HG03097 (cell line): ENCODE measurements around the gene OXTR.
"Not testable (repeated sequence)": the region's sequence is repeated elsewhere in the genome, so short reads cannot be mapped to it uniquely, and the experiment has no call there.

ENCODE experiments used
- ATAC-seq: cut with Tn5 transposase; IDR thresholded peaks from one replicate; pipeline ENCODE4 v1.9.1; 2021; ENCODE audit not compliant: unreplicated experiment, low FRiP score

OXTR gene

GRCh38 chr3:8743021-8743601 is 26.3 kb downstream of the OXTR start:
- no peak for ATAC-seq

DNA sequence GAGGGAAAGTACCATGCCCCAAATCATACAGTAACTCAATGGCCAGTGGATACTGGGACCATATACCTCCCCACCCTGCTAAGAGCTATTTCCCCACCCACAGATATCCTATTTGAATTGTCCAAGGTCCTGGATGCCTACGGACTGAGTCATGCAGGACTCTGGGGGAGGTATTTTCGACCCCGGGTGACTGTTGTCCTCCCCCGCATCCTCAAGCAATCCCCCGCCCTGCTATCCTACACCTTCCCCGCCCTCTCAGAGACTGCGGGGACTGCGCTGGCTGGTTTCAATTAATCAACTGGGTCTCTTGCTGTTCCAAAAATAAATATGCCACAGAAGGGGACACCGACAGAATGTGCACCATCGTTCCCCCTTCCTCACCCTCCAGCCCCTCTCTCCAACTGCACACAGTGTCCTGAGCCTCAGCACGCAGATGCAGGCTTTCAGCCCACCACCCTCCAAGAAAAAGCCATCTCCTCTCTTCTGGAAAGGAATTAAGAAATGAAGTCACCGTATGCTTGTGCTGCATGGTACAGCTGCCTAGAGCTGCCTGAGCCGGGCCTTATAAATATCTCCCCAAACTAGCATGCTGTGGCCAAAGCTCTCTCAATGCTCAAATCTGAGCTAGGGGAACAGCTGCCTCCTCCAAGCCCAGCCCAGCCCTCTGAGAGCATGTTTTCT is 27.7 kb downstream of the OXTR start:
- no peak for ATAC-seq

GRCh38 chr3:8739757-8740504 is 29.5 kb downstream of the OXTR start:
- ATAC-seq, result no peak

GRCh38 chr3:8738639-8739038 is 30.8 kb downstream of the OXTR start:
- no peak for ATAC-seq

GRCh38 chr3:8737823-8738222 is 31.6 kb downstream of the OXTR start:
- ATAC-seq, result no peak

GRCh38 chr3:8737301-8737700 is 32.1 kb downstream of the OXTR start:
- no peak for ATAC-seq

DNA sequence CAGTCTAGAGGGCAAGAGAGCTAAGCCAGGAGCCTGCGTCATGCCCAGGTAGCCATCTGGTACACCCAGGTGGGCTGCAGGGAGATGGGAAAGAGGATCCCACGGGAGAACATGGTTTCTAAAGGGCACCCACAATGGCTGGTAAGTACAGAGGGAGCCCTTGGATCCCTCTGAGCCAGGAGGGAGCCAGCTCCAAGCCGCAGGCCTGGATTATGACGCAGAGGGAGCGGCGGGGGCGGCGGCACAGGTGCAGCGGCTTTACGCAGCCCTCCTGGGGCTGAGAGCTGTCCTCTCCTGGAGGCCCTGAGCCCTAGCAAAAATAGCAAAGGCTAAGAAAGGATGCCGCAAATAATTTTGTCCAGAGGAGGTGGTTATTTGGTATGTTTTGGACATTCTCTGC is 33.0 kb downstream of the OXTR start:
- no peak for ATAC-seq

DNA sequence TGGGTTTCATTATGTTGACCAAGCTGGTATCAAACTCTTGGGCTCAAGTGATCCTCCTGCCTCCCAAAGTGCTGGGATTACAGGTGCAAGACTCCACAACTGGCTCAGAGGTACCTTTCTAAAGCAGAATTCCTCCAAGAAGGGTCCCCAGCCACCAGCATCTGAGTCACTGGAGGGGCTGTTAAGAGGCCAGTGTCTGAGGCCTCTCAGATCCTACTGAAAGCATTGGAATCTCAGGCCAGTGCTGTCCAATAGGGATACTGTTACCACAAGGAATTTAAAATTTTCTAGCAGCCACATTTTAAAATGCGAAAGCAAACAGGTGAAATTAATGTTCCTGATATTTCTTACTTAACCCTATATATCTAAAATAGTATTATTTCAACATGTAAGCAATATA is 34.5 kb downstream of the OXTR start:
- no peak for ATAC-seq

DNA sequence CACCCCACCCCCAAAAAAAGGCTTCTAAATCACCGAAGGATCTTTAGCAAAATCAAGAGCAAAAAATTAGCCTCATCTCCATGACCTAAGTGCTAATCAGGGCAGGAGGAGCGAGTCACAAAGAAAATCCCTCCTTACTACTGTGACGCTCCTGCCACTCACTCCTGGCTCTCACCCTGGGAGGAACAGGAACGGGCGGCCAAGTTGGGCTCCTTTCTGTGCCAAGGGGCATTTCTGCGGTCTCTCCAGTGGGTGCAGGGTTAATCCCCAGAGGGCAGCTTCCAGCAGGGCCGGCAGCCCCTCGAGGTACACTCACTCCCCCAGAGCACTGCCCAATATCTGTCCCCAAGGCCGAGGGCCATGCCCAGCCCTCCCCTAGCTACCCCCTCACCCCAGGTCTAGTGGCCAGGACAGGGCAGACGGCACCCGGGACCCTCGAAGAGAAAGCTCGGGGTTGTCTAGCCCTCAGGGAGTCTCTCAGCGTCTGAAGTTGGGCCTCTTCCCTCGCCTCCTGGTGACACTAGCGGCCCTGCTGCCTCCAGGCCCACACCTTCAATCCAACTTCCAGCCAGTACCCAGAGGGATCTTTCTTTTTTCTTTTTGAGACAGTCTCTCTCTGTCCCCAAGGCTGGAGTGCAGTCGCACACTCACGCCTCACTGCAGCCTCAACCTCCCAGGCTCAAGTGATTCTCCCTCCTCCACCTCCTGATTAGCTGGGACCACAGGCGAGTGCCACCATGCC is 35.1 kb downstream of the OXTR start:
- no peak for ATAC-seq

GRCh38 chr3:8733332-8734094 is 35.9 kb downstream of the OXTR start, which contains the start of gene CAV3:
CAV3 (plus strand) TSS chr3:8733802; CDS start chr3:8733877, 75 bp downstream.
- ATAC-seq, result no peak

GRCh38 chr3:8732413-8732812 is 37.0 kb downstream of the OXTR start:
- ATAC-seq, result no peak

DNA sequence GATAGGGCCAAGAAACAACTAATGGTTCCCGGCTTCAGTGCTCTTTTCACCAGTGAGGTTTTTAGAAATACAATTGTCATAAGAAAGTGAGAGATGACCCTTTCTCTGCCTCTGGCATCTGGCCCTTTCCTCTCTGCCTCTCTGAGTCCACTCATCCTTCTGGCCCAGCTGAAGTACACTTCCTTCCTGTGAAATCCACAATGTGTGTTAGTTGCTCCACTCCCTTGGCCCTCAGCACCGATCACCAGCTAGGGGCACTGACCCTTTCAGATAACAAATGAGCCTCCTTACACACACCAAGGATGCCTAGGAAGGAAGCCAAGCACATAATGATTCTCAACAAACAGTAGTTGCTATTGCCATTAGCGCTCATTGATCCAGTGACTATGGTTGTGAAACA is 38.8 kb downstream of the OXTR start:
- ATAC-seq, result no peak

DNA sequence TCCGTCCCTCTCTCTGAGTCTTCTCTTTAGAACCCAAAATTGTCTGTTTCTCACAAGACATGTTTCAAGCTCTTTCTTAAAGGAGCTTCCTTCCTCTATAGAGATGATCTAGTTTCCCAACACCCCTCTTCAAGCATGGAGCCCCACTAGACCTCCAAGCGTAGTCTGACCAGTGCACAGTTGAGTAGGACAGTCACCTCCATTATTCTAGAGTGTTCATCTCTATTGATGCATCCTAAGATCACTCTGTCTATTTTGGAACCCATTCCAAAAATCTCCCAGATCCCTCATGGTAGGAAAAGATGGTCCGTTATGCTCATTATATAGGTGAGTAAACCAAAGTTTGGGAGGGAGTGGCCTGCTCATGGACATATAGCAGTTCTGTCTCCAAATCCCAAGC is 39.9 kb downstream of the OXTR start:
- no peak for ATAC-seq

GRCh38 chr3:8727605-8728512 is 41.6 kb downstream of the OXTR start:
- ATAC-seq, result no peak

DNA sequence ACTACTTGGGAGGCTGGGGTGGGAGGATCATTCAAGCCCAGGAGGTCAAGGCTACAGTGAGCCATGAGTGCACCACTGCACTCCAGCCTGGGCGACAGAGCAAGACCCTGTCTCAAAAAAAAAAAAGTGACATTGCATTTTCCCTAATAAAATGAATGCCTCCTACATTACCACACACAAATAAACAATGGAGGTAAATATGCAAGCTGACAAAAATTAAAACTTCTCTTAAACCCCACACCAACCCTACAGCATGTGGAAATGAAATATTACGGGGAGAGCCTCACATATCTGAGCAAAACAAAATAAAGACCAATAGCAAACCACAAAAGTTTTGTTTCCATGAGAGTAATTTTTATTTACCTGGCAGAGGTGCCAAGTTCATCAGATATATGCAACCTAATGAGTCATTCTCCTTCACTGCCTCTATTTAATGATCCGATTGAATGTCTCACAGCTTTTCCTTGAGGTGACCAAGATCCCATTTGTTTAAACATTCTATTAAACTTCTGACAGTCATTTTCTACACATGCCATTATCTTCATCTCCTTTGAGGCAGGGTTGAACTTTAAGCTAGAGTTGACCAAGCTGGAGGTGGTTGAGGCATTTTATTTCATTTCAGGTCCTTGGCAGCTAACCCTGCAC is 45.2 kb downstream of the OXTR start:
- no peak for ATAC-seq

DNA sequence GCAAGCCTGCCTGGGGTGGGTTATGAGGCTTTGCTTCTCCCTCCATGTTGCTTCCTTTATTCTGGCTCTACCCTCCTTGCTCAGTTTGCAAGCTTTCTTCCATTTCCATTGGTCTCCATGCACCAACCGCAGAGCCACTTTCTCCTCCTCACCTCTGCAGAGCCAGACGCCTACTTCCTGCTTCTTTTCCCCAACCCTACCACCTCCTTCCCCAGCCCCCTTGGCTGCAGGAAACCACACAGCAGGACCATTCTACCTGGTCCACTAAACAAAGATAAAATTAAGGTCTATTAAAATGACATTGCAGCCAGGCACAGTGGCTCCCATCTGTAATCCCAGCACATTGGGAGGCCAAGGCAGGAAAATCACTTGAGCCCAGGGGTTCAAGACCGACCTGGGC is 45.8 kb downstream of the OXTR start:
- no peak for ATAC-seq

DNA sequence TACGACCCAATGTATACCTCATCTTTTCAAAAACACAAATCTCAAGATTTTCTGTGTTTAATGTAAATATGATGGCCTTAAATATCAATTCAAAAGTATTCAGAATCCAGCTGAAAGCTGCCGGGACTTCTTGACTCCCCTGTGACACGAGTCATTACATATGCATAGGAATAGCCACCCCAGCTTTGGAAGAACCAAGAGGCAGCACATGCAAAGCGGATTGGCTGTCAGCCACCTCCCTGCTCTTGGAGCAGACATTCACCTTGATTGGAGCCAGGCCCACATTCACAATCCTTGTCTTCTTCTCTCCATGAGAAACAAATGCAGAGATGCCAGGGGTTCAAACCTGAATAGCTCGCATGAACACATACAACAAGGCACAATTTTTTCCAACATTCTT is 46.6 kb downstream of the OXTR start:
- no peak for ATAC-seq

DNA sequence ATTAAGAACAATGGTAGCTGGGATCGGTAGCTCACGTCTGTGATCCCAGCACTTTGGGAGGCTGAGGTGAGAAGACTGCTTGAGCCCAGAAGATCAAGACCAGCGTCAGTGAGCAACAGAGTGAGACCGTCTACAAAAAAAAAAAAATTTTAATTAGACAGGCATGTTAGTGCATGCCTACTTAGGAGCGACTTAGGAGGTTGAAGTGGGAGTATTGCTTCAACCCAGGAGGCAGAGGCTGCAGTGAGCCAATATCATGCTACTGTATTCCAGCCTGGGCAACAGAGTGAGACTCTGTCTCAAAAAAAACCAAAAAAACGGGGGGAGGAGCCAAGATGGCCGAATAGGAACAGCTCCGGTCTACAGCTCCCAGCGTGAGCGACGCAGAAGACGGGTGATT is 53.7 kb downstream of the OXTR start:
- ATAC-seq, result not testable (repeated sequence)
